H1 (cell line): ENCODE measurements around the gene CACNA2D3. TPM values are rescaled to one million over a fixed set of nuclear protein-coding genes. Genes with fewer than 3 reads are reported as not detected.

ENCODE experiments used
- KDM5A ChIP-seq: fragments of 200-600 bp; IDR thresholded peaks from 2 replicates; pipeline ENCODE4 v1.7.1; 2012; ENCODE audit warnings: mild to moderate bottlenecking, low read length, inconsistent platforms, mixed read lengths
- TBP ChIP-seq: IDR thresholded peaks from 2 replicates; pipeline ENCODE4 v1.6.1; 2011; ENCODE audit warnings: low read depth, low read length, improper control_type of control experiment
- polyA plus RNA-seq, 7 experiments: library from polyadenylated mRNA; depleted of rRNA in 3 of 7; stranded (reverse) in 5 of 7; unstranded in 2 of 7; fragments of >200 nt in 5 of 7; fragments of 200-250 nt in 2 of 7; gene quantifications; 1 replicate in 5 of 7; 2 replicates in 1 of 7; 4 replicates in 1 of 7; pipeline versions ENCODE4 v1.2.1 to v1.2.3, GENCODE V29; 2011 to 2013; ENCODE audit warnings: missing spikeins in 2 of 7, mixed read lengths in 2 of 7
- total RNA-seq: library from RNA; stranded (reverse); fragmentation: NEBNext Ultra II Directional; extraction: Animal tissue kit (Norgen Biotek cat#: 25700); gene quantifications from 2 replicates; pipeline ENCODE4 v1.2.1, GENCODE V29; 2021
- TF ChIP-seq, protein P1 (sequence below): fragments of 300-600 bp; sonication (generic); IDR thresholded peaks from 2 replicates; pipeline ENCODE4 v1.7.1; 2012; ENCODE audit warnings: low read length, moderate library complexity, mild to moderate bottlenecking, inconsistent platforms; ENCODE audit not compliant: insufficient replicate concordance
- TF ChIP-seq, protein P2 (sequence below): IDR thresholded peaks from 2 replicates; pipeline ENCODE4 v1.6.1; 2012; ENCODE audit warnings: low read length, inconsistent platforms

CACNA2D3 gene
- total and polyA plus RNA-seq, 2 of the 8 experiments (the other 6 are each of a cell fraction or from before 2014, with no cell fraction given): 1.5 to 1.8 TPM

DNA sequence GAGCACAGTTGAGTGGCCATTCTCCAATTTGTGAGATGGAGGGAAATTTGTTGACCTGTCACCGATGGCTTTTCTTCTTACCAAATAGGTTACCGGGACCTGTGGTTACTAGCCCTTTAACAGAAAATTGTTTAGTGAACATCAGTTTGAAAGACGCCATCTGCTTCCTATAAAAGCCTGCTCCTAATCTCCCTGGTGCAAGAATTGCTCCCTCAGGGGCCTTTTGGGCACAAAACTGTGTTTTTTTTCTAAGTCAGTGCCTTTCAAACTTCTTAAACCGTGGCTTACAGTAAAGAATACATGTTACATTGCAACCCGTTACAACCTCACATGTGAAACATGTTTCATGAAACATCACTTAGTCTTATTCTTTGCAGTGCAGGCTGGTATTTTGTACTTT, 15.0 kb downstream of the CACNA2D3 start (continued):
- TF ChIP-seq, protein P1, sequence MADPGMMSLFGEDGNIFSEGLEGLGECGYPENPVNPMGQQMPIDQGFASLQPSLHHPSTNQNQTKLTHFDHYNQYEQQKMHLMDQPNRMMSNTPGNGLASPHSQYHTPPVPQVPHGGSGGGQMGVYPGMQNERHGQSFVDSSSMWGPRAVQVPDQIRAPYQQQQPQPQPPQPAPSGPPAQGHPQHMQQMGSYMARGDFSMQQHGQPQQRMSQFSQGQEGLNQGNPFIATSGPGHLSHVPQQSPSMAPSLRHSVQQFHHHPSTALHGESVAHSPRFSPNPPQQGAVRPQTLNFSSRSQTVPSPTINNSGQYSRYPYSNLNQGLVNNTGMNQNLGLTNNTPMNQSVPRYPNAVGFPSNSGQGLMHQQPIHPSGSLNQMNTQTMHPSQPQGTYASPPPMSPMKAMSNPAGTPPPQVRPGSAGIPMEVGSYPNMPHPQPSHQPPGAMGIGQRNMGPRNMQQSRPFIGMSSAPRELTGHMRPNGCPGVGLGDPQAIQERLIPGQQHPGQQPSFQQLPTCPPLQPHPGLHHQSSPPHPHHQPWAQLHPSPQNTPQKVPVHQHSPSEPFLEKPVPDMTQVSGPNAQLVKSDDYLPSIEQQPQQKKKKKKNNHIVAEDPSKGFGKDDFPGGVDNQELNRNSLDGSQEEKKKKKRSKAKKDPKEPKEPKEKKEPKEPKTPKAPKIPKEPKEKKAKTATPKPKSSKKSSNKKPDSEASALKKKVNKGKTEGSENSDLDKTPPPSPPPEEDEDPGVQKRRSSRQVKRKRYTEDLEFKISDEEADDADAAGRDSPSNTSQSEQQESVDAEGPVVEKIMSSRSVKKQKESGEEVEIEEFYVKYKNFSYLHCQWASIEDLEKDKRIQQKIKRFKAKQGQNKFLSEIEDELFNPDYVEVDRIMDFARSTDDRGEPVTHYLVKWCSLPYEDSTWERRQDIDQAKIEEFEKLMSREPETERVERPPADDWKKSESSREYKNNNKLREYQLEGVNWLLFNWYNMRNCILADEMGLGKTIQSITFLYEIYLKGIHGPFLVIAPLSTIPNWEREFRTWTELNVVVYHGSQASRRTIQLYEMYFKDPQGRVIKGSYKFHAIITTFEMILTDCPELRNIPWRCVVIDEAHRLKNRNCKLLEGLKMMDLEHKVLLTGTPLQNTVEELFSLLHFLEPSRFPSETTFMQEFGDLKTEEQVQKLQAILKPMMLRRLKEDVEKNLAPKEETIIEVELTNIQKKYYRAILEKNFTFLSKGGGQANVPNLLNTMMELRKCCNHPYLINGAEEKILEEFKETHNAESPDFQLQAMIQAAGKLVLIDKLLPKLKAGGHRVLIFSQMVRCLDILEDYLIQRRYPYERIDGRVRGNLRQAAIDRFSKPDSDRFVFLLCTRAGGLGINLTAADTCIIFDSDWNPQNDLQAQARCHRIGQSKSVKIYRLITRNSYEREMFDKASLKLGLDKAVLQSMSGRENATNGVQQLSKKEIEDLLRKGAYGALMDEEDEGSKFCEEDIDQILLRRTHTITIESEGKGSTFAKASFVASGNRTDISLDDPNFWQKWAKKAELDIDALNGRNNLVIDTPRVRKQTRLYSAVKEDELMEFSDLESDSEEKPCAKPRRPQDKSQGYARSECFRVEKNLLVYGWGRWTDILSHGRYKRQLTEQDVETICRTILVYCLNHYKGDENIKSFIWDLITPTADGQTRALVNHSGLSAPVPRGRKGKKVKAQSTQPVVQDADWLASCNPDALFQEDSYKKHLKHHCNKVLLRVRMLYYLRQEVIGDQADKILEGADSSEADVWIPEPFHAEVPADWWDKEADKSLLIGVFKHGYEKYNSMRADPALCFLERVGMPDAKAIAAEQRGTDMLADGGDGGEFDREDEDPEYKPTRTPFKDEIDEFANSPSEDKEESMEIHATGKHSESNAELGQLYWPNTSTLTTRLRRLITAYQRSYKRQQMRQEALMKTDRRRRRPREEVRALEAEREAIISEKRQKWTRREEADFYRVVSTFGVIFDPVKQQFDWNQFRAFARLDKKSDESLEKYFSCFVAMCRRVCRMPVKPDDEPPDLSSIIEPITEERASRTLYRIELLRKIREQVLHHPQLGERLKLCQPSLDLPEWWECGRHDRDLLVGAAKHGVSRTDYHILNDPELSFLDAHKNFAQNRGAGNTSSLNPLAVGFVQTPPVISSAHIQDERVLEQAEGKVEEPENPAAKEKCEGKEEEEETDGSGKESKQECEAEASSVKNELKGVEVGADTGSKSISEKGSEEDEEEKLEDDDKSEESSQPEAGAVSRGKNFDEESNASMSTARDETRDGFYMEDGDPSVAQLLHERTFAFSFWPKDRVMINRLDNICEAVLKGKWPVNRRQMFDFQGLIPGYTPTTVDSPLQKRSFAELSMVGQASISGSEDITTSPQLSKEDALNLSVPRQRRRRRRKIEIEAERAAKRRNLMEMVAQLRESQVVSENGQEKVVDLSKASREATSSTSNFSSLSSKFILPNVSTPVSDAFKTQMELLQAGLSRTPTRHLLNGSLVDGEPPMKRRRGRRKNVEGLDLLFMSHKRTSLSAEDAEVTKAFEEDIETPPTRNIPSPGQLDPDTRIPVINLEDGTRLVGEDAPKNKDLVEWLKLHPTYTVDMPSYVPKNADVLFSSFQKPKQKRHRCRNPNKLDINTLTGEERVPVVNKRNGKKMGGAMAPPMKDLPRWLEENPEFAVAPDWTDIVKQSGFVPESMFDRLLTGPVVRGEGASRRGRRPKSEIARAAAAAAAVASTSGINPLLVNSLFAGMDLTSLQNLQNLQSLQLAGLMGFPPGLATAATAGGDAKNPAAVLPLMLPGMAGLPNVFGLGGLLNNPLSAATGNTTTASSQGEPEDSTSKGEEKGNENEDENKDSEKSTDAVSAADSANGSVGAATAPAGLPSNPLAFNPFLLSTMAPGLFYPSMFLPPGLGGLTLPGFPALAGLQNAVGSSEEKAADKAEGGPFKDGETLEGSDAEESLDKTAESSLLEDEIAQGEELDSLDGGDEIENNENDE: no peak
- TF ChIP-seq, protein P2, sequence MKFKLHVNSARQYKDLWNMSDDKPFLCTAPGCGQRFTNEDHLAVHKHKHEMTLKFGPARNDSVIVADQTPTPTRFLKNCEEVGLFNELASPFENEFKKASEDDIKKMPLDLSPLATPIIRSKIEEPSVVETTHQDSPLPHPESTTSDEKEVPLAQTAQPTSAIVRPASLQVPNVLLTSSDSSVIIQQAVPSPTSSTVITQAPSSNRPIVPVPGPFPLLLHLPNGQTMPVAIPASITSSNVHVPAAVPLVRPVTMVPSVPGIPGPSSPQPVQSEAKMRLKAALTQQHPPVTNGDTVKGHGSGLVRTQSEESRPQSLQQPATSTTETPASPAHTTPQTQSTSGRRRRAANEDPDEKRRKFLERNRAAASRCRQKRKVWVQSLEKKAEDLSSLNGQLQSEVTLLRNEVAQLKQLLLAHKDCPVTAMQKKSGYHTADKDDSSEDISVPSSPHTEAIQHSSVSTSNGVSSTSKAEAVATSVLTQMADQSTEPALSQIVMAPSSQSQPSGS: no peak
- TF ChIP-seq TBP (no peak), KDM5A (no peak)
